HepG2 (cell line): ENCODE results near the gene CMTM8. TPM values are rescaled to one million over a fixed set of nuclear protein-coding genes. Genes with fewer than 3 reads are reported as not detected.

Experiments used
- HNF4A ChIP-seq: sonication (generic); formaldehyde crosslinking; IDR thresholded peaks from 2 replicates; pipeline ENCODE4 v1.4.0; 2020; ENCODE audit warnings: missing genetic modification reagents
- HOMEZ ChIP-seq: IDR thresholded peaks from 2 replicates; pipeline ENCODE4 v1.6.1; 2016; ENCODE audit warnings: low read depth
- JUN ChIP-seq: sonication (generic); formaldehyde crosslinking; IDR thresholded peaks from 2 replicates; pipeline ENCODE4 v1.4.0; 2020; ENCODE audit warnings: mild to moderate bottlenecking, missing genetic modification reagents
- POLR2AphosphoS2 ChIP-seq: IDR thresholded peaks from 2 replicates; pipeline ENCODE4 v1.6.1; 2011; ENCODE audit warnings: low read depth, low read length, improper control_type of control experiment
- SALL1 ChIP-seq: sonication (generic); formaldehyde crosslinking; IDR thresholded peaks from 2 replicates; pipeline ENCODE4 v1.8.0; 2022; ENCODE audit warnings: mild to moderate bottlenecking, missing genetic modification reagents
- SAP130 ChIP-seq: IDR thresholded peaks from 2 replicates; pipeline ENCODE4 v1.6.1; 2016; ENCODE audit warnings: low read depth
- TARDBP ChIP-seq: sonication (generic); formaldehyde crosslinking; IDR thresholded peaks from 2 replicates; pipeline ENCODE4 v1.8.0; 2022; ENCODE audit warnings: mild to moderate bottlenecking, missing genetic modification reagents
- TFAP4 ChIP-seq: sonication (generic); IDR thresholded peaks from 2 replicates; pipeline ENCODE4 v1.6.1; 2016; ENCODE audit warnings: low read depth, borderline replicate concordance
- TP53 ChIP-seq: sonication (generic); formaldehyde crosslinking; conservative IDR thresholded peaks from 2 replicates; pipeline ENCODE4 v1.4.0; 2020; ENCODE audit warnings: missing genetic modification reagents
- ZBTB20 ChIP-seq: sonication (generic); formaldehyde crosslinking; IDR thresholded peaks from 2 replicates; pipeline ENCODE4 v1.8.1; 2023; ENCODE audit warnings: missing genetic modification reagents, low read depth, mild to moderate bottlenecking, borderline replicate concordance
- ZNF333 ChIP-seq: sonication (generic); formaldehyde crosslinking; IDR thresholded peaks from 2 replicates; pipeline ENCODE4 v1.4.0; 2020; ENCODE audit warnings: mild to moderate bottlenecking, missing genetic modification reagents, borderline replicate concordance
- ZNF597 ChIP-seq: sonication (generic); formaldehyde crosslinking; IDR thresholded peaks from 2 replicates; pipeline ENCODE4 v1.5.0; 2020; ENCODE audit warnings: missing genetic modification reagents
- ZNF724P ChIP-seq: sonication (generic); formaldehyde crosslinking; IDR thresholded peaks from 2 replicates; pipeline ENCODE4 v1.8.0; 2022; ENCODE audit warnings: missing genetic modification reagents, borderline replicate concordance
- polyA plus RNA-seq, 8 experiments: library from polyadenylated mRNA; depleted of rRNA in 3 of 8; stranded (reverse) in 7 of 8; unstranded in 1 of 8; fragments of >200 nt; fragmentation: Illumina TruSeq in 4 of 8; extraction: Trizol in 4 of 8; gene quantifications; 2 replicates each; pipeline versions ENCODE4 v1.2.1 to v1.2.3, GENCODE V29; 2011 to 2016; ENCODE audit warnings: low read depth in 4 of 8, missing spikeins in 1 of 8, mixed read lengths in 1 of 8; ENCODE audit not compliant: insufficient read depth in 1 of 8
- total RNA-seq, 5 experiments: library from RNA; depleted of rRNA; stranded (reverse); fragments of >200 nt; fragmentation: Illumina TruSeq; extraction: Trizol; gene quantifications; 2 replicates each; pipeline ENCODE4 v1.2.3, GENCODE V29; 2016; ENCODE audit warnings: low read depth in 1 of 5
- TF ChIP-seq, protein P1 (sequence below): sonication (generic); formaldehyde crosslinking; IDR thresholded peaks from 2 replicates; pipeline ENCODE4 v1.9.0; 2021; ENCODE audit warnings: missing genetic modification reagents, mild to moderate bottlenecking, borderline replicate concordance
- TF ChIP-seq, protein P2 (sequence below): sonication (generic); formaldehyde crosslinking; IDR thresholded peaks from 2 replicates; pipeline ENCODE4 v1.4.0; 2020; ENCODE audit warnings: mild to moderate bottlenecking, missing genetic modification reagents

Gene CMTM8
- total and polyA plus RNA-seq, 2 of the 13 experiments (the other 11 are each of a cell fraction or from before 2014, with no cell fraction given): 8.9 to 15.8 TPM

DNA sequence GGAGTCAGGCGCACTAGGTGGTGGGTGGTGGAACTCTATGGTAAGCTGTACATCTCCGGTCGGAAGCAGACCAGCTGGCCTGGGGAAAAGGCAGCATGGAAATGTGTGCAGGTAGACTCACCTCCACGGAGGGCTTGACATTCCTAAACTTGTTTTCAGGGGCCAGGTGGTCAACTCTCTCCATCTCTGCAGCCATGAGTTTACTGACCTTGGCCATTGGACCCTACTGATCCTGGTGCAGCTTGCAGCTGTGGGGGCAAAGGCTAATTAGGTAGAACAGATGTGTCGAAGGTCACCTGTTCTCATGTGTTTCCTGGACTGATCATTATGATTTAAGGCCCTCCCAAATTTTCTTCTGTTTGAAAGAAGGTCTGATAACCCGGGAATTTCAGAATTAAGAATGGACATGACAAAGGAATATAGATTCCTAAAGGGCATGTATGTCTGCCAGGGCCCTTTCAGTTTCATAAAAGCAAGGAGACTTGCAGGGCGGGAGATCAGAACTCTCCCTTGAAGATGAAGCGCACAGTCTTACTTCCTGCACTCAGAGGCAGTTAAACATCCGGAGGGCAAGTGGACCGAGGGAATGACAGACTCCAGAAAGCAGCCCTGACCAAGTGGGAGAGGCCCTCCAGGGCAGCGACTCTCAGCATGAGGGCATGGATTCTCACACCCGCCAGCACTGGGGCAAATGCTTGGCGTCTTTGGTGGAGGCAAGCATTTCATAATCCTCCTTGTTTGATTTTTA is 97.1 kb downstream of the CMTM8 start (continued):
- TF ChIP-seq ZNF597 (no peak), TARDBP (CRISPR knock-in tag) (no peak), TP53 (no peak), HOMEZ (CRISPR knock-in tag) (0 out of 2 replicates have a peak, but pooled peaks have one; percentile 55), SAP130 (CRISPR knock-in tag) (no peak), POLR2AphosphoS2 (no peak), ZNF333 (CRISPR knock-in tag) (no peak), JUN (CRISPR knock-in tag) (no peak), TFAP4 (peak; percentile 79), SALL1 (CRISPR knock-in tag) (peak; percentile 74; the same call in 1 of the 2 replicates), HNF4A (peak; percentile 92), ZNF724P (CRISPR knock-in tag) (no peak), ZBTB20 (no peak)
- TF ChIP-seq, protein P1, sequence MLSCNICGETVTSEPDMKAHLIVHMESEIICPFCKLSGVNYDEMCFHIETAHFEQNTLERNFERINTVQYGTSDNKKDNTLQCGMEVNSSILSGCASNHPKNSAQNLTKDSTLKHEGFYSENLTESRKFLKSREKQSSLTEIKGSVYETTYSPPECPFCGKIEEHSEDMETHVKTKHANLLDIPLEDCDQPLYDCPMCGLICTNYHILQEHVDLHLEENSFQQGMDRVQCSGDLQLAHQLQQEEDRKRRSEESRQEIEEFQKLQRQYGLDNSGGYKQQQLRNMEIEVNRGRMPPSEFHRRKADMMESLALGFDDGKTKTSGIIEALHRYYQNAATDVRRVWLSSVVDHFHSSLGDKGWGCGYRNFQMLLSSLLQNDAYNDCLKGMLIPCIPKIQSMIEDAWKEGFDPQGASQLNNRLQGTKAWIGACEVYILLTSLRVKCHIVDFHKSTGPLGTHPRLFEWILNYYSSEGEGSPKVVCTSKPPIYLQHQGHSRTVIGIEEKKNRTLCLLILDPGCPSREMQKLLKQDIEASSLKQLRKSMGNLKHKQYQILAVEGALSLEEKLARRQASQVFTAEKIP (CRISPR knock-in tag): no peak
- TF ChIP-seq, protein P2, sequence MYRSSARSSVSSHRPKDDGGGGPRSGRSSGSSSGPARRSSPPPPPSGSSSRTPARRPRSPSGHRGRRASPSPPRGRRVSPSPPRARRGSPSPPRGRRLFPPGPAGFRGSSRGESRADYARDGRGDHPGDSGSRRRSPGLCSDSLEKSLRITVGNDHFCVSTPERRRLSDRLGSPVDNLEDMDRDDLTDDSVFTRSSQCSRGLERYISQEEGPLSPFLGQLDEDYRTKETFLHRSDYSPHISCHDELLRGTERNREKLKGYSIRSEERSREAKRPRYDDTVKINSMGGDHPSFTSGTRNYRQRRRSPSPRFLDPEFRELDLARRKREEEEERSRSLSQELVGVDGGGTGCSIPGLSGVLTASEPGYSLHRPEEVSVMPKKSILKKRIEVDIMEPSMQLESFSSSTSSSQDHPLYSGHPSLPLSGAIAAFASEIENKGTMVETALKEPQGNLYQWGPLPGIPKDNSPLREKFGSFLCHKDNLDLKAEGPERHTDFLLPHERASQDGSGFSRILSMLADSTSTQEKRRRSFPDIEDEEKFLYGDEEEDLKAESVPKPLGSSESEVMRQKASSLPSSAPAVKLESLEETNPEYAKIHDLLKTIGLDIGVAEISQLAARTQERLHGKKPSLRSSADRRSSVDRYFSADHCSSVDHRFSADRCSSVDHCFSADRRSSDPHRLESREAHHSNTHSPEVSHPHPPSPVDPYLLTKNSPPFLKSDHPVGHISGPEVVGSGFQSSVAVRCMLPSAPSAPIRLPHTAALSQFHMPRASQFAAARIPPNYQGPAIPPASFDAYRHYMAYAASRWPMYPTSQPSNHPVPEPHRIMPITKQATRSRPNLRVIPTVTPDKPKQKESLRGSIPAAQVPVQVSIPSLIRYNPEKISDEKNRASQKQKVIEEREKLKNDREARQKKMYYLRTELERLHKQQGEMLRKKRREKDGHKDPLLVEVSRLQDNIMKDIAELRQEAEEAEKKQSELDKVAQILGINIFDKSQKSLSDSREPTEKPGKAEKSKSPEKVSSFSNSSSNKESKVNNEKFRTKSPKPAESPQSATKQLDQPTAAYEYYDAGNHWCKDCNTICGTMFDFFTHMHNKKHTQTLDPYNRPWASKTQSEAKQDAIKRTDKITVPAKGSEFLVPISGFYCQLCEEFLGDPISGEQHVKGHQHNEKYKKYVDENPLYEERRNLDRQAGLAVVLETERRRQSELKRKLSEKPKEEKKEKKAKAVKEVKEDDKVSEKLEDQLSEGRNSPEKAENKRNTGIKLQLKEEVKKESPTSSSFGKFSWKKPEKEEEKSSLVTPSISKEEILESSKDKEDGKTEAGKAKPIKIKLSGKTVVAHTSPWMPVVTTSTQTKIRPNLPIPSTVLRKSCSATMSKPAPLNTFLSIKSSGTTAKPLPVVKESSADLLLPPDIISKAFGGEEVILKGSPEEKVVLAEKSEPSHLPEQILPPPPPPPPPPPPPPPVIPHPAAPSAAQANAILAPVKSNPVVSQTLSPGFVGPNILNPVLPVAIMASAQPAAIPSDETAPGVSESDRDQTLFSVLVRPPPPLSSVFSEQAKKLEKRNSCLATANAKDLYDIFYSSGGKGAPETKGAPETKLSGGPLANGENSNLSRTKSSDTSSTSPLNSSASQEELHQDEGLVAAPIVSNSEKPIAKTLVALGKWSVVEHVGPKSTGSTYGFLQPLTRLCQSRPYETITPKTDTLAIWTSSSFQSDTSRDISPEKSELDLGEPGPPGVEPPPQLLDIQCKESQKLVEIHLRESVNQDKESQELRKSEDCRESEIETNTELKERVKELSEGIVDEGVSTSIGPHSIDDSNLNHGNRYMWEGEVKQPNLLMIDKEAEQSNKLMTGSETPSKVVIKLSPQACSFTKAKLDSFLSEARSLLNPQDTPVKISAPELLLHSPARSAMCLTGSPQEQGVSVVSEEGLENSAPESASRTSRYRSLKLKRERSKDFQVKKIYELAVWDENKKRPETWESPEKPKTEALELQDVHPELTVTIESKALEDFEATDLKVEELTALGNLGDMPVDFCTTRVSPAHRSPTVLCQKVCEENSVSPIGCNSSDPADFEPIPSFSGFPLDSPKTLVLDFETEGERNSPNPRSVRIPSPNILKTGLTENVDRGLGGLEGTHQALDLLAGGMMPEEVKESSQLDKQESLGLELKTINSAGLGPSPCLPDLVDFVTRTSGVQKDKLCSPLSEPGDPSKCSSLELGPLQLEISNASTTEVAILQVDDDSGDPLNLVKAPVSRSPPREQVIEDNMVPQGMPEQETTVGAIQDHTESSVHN: no peak
